Activated CD4-positive, alpha-beta T cell treated with anti-CD3 and anti-CD28 coated beads, Interleukin-2, Interleukin-4, amounts not matched to agents 100 ng/mL and 50 ng/mL, durations not matched to agents 16 hours and 8 hours (primary cell): Measurements from ENCODE around the gene STKLD1.
"Not testable (repeated sequence)": the region's sequence is repeated elsewhere in the genome, so short reads cannot be mapped to it uniquely, and the experiment has no call there.

Source experiments
- DNase-seq: peaks from one replicate; pipeline ENCODE4 v3.0.0-alpha.2; 2020; ENCODE audit warnings: low spot score

STKLD1 gene

GRCh38 chr9:133375724-133376654 is at the start of gene STKLD1, which contains the start of gene SURF4:
STKLD1 (plus strand) TSS chr9:133376366; CDS start chr9:133376474, 108 bp downstream.
SURF4 (minus strand) TSS chr9:133376060; CDS start chr9:133375969, 91 bp downstream.
- DNase-seq = peak; percentile 95

GRCh38 chr9:133327021-133327420 is 49.1 kb upstream of the STKLD1 start:
- DNase-seq = not testable (repeated sequence)

DNA sequence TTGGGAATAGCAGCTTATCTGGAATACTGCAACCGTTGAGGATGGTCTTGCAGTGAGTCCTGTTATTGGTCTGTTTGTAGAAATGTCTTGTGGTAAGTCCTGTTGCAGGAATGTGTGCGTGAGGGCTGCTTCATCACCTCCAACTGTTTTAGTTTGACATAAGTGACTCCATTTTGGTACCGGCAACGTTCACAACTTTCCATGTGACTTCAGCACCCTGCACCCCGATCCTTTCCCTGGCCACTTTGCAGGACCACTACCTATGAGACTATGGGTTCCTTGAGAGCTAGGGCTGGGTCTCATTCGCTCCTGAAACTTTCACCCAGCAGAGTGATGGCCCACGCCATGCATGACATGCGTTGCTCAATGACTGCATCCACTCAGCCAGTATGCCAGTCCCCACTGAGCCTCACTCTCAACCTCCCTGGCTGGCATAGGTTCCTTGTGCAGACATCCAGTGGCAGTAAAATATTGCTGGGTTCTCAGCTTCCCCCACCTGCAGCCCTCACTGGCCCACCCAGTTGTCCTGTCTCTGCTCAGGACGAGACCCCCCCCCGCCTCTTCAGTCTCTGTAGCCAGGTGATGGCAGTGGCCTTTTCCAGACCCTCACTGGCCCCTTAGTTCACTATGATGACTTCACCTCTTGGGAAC is 48.2 kb upstream of the STKLD1 start:
- no peak for DNase-seq

GRCh38 chr9:133329306-133330156 is 46.6 kb upstream of the STKLD1 start:
- DNase-seq = not testable (repeated sequence)

- DNase-seq = no peak
These were observed 44.9 kb upstream of the STKLD1 start for GRCh38 chr9:133331221-133331620.

DNA sequence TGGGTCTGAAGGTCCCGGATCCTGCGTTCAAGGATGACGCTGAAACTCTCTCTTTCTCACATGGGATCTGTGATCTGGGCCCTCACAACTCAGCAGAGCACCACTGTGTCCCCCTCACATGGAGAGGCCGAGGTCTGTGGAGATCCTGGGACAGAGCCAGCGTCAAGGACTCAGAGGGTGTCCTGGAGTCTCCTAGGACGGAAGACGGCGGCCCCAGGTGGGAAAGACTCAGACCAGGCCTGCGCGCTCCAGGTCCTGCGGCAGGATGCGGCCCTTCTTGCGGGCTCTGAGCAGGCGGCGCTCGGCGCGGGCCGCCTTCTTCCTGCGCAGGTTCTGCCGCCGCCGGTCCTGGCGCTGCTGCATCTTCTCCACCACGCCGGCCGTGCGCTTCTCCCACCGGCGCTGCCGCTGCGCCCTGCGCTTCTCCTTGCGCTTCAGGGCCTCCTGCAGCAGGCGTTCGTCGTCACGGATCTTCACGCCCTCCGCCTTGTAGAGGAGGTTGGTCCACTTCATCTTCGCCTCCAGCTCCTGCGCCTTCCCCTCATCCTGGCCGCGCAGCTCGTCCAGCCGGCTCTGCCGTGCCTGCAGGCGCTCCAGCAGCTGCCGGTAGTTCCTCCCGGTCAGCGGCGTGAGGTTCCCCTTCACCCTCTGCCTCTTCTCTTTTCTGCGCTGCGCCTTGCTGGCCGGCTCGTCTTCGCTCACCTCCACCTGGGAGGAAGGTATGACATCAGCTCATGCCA is 44.4 kb upstream of the STKLD1 start:
- no peak for DNase-seq

DNA sequence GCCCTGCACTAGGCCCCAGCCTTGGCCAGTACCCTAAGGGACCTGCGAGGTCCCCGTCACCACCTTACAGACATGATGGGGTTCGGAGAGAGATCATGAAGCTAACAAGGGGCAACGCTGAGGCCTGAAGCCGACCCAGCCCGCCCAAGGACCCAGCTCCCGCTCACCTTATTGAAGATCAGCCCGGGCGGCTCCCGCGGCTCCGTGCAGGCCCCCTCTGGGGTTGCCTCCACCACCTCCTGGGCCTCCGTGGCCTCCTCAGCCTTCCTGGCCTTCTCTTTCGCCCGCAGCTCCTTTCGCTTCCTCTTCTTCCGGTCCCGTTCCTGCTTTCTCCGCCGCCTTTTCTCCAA is 43.8 kb upstream of the STKLD1 start:
- DNase-seq = no peak

- DNase-seq = no peak
These were observed 43.2 kb upstream of the STKLD1 start for GRCh38 chr9:133333011-133333410.

GRCh38 chr9:133333566-133333965 is 42.6 kb upstream of the STKLD1 start:
- no peak for DNase-seq

GRCh38 chr9:133334161-133334560 is 42.0 kb upstream of the STKLD1 start:
- no peak for DNase-seq

DNA sequence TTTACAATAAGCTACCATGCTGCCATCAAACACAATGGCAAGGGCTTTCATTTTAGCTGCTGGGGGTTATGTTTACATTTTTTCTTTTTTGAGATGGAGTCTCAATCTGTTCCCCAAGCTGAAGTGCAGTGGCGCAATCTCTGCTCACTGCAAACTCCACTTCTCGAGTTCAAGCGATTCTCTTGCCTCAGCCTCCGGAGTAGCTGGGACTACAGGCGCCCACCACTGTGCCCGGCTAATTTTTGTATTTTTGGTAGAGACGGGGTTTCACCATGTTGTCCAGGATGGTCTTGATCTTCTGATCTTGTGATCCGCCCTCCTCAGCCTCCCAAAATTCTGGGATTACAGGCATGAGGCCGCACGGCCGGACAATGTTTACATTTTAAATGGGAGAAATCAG is 41.3 kb upstream of the STKLD1 start:
- DNase-seq = not testable (repeated sequence)

DNA sequence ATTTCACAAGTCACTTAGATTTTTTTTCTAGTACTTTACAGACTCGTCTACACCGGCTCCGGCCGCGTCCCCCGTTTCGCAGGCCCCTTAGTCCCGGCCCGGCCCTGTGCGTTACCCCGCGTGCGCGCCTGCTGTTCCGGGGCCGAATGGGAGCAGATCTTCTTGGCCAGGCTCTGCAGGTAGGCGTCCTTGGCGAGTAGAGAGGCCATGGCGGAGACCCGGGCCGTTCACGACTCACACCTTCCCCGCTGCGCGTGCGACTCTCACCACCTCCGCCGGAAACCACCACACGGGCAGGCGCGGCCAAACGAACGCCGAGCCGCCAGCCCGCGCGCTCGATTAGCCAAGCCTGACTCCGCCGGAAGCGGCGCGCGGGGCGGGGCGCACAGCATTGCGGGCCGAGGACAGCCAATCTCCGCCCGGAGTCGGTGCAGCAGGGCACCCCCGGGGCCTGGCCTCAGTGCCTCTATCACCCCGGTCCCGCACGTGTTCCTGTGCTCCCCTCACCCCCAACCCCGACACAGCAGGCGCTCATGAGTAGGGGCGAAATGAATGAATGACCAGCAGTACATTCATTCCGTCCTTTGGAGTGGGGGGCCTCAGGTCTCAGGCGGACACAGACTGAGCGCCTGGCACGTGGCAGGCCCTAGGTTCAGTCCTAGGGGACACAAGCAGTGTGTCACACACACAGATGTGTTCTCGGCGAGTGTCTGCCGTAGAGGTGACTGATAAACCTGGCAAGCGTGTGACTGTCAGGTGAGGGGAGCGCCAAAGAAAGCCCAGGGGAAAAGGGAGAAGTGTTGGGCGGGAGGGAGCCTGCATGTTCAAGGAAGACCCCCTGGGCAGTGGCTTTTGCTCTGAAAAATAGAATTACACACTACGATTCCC is 40.0 kb upstream of the STKLD1 start, which contains the start of gene SURF6:
Gene SURF6, minus strand, starts transcription at position 265 of the 888 bp plus-strand sequence. Its CDS starts 56 bp downstream, at position 209.
- DNase-seq = peak; percentile 95

GRCh38 chr9:133339641-133340040 is 36.5 kb upstream of the STKLD1 start:
- no peak for DNase-seq

DNA sequence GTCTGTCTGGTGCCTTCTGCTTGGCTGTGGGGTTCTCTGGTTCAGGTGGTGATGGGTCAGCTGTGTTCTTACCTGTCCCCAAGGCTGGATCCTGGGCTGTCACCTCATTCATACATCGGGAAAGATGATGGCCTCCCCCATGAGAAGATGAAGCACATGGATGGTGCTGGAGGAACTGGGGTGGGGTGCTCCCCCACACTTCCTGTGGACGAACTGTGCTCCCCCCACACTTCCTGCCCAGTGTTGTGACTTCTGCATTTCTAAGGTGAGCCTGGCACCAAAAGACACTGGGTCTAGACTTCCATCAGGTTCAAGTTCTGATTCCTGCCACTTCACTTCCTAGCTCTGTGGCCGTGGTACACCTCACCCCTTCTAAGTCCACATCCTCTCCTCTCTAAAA is 35.9 kb upstream of the STKLD1 start:
- DNase-seq = no peak

DNA sequence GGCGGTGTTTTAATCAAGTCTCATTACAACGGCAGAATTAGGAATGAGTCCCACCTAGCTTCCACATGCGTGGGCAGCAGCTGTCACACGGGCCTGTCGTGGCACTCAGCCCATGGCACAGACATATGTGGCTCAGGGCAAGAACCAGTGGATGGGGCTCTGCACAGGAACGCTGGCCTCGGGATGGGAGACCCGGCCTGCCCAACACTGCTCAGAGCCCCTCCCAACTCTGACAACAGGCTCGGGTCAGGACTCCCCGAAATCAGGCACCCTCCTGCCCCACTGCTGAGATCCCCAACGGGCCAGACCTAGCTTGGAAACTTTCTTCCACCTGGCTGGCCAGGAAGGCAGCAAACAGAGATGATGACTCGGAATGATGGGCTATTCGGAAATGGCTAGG is 35.2 kb upstream of the STKLD1 start:
- no peak for DNase-seq

- DNase-seq = no peak
These were observed 34.6 kb upstream of the STKLD1 start for GRCh38 chr9:133341369-133342068.

DNA sequence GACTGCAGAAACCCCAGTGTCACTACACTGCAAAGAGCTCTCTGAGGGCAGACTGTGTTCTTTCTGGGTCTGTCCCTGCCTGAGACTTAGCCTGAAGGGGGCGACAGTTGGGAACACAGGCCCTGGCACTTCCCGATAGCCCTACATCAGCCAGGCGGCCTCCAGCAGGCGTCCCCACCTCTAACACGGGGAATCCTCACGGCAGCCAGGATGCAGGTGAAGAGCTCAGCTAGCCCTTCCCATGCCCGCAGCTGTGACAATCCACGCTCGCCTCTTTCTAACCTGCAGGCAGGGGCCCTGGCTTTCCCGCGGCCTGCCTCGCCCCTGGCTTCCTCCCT is 34.1 kb upstream of the STKLD1 start:
- DNase-seq = no peak

- no peak for DNase-seq
These were observed 33.6 kb upstream of the STKLD1 start for GRCh38 chr9:133342570-133342969.

- no peak for DNase-seq
These were observed 32.1 kb upstream of the STKLD1 start for GRCh38 chr9:133344071-133344470.

GRCh38 chr9:133344979-133345378 is 31.2 kb upstream of the STKLD1 start:
- no peak for DNase-seq
